ENCODE data around the gene BCL2L2. TPM values are rescaled to one million over a fixed set of nuclear protein-coding genes. Genes with fewer than 3 reads are reported as not detected.

Gene BCL2L2
- total and polyA plus RNA-seq, 10 of the 15 experiments (the other 5 are each of a cell fraction or from before 2014, with no cell fraction given), result 1.4 to 14.7 (median 7.1) TPM

DNA sequence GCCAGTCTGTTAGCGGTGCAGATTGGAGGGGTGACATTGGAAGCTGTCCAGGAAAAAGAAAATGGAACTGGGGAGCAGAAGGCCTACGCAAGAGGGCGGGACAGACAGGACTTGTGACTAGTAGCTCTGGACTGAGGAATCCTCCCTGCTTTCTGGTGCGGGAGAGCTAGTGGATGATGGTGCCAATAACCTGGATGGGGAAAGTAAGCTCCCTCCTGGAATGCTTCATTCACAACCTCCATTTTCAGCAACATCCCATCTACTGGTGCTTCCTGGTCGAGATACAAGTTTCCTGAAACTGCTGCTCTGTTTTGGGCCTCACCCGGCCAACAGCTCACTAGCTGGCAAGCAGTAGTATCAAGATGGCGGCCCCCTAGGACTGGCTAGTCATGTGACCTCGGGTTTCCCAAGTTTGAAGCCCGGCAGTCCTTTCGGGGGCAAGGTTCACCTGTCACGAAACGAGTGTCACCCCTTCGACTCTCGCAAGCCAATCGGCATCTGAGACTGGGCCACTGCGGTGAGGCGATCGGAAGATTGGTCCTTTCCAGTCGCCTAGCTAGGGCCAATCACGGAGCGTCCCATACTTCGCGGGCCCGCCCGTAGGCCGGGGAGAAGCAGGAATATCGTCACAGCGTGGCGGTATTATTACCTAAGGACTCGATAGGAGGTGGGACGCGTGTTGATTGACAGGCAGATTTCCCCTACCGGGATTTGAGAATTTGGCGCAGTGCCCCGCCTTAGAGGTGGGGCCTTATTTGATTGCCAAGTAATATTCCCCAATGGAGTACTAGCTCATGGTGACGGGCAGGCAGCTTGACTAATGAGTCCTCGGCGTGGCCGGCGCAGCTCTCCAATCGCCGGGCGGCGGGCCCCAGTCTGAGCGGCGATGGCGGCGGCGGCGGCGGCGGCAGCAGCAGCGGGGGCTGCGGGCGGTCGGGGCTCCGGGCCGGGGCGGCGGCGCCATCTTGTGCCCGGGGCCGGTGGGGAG, 14.2 kb downstream of the BCL2L2 start, which contains the start of gene PABPN1 (continued):
- TF ChIP-seq, protein P1, sequence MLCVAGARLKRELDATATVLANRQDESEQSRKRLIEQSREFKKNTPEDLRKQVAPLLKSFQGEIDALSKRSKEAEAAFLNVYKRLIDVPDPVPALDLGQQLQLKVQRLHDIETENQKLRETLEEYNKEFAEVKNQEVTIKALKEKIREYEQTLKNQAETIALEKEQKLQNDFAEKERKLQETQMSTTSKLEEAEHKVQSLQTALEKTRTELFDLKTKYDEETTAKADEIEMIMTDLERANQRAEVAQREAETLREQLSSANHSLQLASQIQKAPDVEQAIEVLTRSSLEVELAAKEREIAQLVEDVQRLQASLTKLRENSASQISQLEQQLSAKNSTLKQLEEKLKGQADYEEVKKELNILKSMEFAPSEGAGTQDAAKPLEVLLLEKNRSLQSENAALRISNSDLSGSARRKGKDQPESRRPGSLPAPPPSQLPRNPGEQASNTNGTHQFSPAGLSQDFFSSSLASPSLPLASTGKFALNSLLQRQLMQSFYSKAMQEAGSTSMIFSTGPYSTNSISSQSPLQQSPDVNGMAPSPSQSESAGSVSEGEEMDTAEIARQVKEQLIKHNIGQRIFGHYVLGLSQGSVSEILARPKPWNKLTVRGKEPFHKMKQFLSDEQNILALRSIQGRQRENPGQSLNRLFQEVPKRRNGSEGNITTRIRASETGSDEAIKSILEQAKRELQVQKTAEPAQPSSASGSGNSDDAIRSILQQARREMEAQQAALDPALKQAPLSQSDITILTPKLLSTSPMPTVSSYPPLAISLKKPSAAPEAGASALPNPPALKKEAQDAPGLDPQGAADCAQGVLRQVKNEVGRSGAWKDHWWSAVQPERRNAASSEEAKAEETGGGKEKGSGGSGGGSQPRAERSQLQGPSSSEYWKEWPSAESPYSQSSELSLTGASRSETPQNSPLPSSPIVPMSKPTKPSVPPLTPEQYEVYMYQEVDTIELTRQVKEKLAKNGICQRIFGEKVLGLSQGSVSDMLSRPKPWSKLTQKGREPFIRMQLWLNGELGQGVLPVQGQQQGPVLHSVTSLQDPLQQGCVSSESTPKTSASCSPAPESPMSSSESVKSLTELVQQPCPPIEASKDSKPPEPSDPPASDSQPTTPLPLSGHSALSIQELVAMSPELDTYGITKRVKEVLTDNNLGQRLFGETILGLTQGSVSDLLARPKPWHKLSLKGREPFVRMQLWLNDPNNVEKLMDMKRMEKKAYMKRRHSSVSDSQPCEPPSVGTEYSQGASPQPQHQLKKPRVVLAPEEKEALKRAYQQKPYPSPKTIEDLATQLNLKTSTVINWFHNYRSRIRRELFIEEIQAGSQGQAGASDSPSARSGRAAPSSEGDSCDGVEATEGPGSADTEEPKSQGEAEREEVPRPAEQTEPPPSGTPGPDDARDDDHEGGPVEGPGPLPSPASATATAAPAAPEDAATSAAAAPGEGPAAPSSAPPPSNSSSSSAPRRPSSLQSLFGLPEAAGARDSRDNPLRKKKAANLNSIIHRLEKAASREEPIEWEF (IDR thresholded peaks at IDR 0.05; ENCODE audit: insufficient replicate concordance, low read depth, low read length), result peak; percentile 53
- TF ChIP-seq, protein P2, sequence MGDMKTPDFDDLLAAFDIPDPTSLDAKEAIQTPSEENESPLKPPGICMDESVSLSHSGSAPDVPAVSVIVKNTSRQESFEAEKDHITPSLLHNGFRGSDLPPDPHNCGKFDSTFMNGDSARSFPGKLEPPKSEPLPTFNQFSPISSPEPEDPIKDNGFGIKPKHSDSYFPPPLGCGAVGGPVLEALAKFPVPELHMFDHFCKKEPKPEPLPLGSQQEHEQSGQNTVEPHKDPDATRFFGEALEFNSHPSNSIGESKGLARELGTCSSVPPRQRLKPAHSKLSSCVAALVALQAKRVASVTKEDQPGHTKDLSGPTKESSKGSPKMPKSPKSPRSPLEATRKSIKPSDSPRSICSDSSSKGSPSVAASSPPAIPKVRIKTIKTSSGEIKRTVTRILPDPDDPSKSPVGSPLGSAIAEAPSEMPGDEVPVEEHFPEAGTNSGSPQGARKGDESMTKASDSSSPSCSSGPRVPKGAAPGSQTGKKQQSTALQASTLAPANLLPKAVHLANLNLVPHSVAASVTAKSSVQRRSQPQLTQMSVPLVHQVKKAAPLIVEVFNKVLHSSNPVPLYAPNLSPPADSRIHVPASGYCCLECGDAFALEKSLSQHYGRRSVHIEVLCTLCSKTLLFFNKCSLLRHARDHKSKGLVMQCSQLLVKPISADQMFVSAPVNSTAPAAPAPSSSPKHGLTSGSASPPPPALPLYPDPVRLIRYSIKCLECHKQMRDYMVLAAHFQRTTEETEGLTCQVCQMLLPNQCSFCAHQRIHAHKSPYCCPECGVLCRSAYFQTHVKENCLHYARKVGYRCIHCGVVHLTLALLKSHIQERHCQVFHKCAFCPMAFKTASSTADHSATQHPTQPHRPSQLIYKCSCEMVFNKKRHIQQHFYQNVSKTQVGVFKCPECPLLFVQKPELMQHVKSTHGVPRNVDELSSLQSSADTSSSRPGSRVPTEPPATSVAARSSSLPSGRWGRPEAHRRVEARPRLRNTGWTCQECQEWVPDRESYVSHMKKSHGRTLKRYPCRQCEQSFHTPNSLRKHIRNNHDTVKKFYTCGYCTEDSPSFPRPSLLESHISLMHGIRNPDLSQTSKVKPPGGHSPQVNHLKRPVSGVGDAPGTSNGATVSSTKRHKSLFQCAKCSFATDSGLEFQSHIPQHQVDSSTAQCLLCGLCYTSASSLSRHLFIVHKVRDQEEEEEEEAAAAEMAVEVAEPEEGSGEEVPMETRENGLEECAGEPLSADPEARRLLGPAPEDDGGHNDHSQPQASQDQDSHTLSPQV (IDR thresholded peaks at IDR 0.05), result peak; percentile 3; the same call in 1 of the 2 replicates
- TF ChIP-seq NFYB (IDR thresholded peaks at IDR 0.05; ENCODE audit: insufficient read depth, low read depth, low read length), result no peak; the same call in none of the 2 replicates
- peak; percentile 57; the same call in 2 of the 3 replicates for TF ChIP-seq POU2F2 (IDR thresholded peaks at IDR 0.05; ENCODE audit: borderline replicate concordance, low read depth, low read length)
- TF ChIP-seq, protein P3, sequence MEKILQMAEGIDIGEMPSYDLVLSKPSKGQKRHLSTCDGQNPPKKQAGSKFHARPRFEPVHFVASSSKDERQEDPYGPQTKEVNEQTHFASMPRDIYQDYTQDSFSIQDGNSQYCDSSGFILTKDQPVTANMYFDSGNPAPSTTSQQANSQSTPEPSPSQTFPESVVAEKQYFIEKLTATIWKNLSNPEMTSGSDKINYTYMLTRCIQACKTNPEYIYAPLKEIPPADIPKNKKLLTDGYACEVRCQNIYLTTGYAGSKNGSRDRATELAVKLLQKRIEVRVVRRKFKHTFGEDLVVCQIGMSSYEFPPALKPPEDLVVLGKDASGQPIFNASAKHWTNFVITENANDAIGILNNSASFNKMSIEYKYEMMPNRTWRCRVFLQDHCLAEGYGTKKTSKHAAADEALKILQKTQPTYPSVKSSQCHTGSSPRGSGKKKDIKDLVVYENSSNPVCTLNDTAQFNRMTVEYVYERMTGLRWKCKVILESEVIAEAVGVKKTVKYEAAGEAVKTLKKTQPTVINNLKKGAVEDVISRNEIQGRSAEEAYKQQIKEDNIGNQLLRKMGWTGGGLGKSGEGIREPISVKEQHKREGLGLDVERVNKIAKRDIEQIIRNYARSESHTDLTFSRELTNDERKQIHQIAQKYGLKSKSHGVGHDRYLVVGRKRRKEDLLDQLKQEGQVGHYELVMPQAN (conservative IDR thresholded peaks at IDR 0.05), result peak; percentile 59; the same call in 1 of the 2 replicates
- no peak for TF ChIP-seq SMC3 (IDR thresholded peaks at IDR 0.05; ENCODE audit: borderline replicate concordance, low read length)
- TF ChIP-seq EZH2 (IDR thresholded peaks at IDR 0.05; ENCODE audit: borderline replicate concordance, control insufficient read depth, low read depth, low read length), result no peak
- no peak; the same call in 1 of the 2 replicates for TF ChIP-seq PAX5 (IDR thresholded peaks at IDR 0.05; ENCODE audit: borderline replicate concordance, low read depth, low read length)
- TF ChIP-seq CEBPB (IDR thresholded peaks at IDR 0.05; ENCODE audit: borderline replicate concordance in 1 of 2, low read depth in 2 of 2, low read length in 2 of 2), result no peak
- peak; percentile 98 for TF ChIP-seq RAD51 (IDR thresholded peaks at IDR 0.05)
- no peak for TF ChIP-seq RAD21 (IDR thresholded peaks at IDR 0.05; ENCODE audit: insufficient read depth, low read depth, low read length)
- no peak for TF ChIP-seq BRCA1 (IDR thresholded peaks at IDR 0.05; ENCODE audit: low read depth, low read length)
- TF ChIP-seq CBFB (IDR thresholded peaks at IDR 0.05; ENCODE audit: low read depth), result peak; percentile 56; the same call in 1 of the 2 replicates

All from GM12878 (cell line).